ENCODE data around the gene SOX10.

Gene SOX10

GRCh38 chr22:37983860-37984791, at the start of gene SOX10:
Gene SOX10 (minus strand): TSS chr22:37984555. CDS start chr22:37983784, 771 bp downstream.
- CTCF ChIA-PET = interaction anchor here (1.1 to 1.3 kb wide), 2 partner anchors 9 to 27 kb away, joined by 3 to 7 read pairs; no protein-coding TSS in a partner anchor
- H3K36me3 ChIP-seq (ENCODE audit: control insufficient read depth in 2 of 2, insufficient read depth in 1 of 2, low read length in 2 of 2) = peaks cover 0 to 2% of the 10 kb centered on the region in 2 experiments; a peak in 1 of 3 replicates
- POLR2A ChIA-PET = no interaction called here
- TF ChIP-seq ZFHX2 (tag by site-specific recombination; conservative IDR thresholded peaks at IDR 0.05) = peak; percentile 87
- TF ChIP-seq GLIS1 (tag by site-specific recombination; IDR thresholded peaks at IDR 0.05) = no peak
- TF ChIP-seq EGR2 (tag by site-specific recombination; IDR thresholded peaks at IDR 0.05; ENCODE audit: low read depth) = peak; percentile 85
- TF ChIP-seq ZNF518A (tag by site-specific recombination; conservative IDR thresholded peaks at IDR 0.05; ENCODE audit: low read depth) = no peak
- no peak within 1 kb of the TSS for H3K4me3 ChIP-seq (ENCODE audit: low read depth, low read length)
- no peaks in the 10 kb centered on the region for H3K9me3 ChIP-seq (ENCODE audit: control insufficient read depth, insufficient read depth, low read depth, low read length)
- H3K4me1 ChIP-seq (ENCODE audit: control insufficient read depth, insufficient read depth, low read length) = no peaks in the 10 kb centered on the region
- H3K27ac ChIP-seq (ENCODE audit: extremely low read depth, low read depth, low read length) = no peak within 1 kb of the TSS

- Histone ChIP-seq H3K27ac (ENCODE audit: extremely low read depth, low read depth, low read length) (no peak overlapping the region; the same call in 1 of the 2 replicates), H3K4me1 (ENCODE audit: control insufficient read depth, insufficient read depth, low read length) (no peaks in the 10 kb centered on the region)
- TF ChIP-seq ZNF48 (tag by site-specific recombination; IDR thresholded peaks at IDR 0.05) (no peak), ZNF626 (tag by site-specific recombination; IDR thresholded peaks at IDR 0.05) (no peak), WT1 (tag by site-specific recombination; IDR thresholded peaks at IDR 0.05) (peak; percentile 78), REST (tag by site-specific recombination; IDR thresholded peaks at IDR 0.05) (no peak), BCL11B (tag by site-specific recombination; IDR thresholded peaks at IDR 0.05; ENCODE audit: low read depth) (0 out of 2 replicates have a peak, but pooled peaks have one; percentile 59), TCF7L2 (IDR thresholded peaks at IDR 0.05; ENCODE audit: borderline replicate concordance, low read depth, low read length) (no peak), TRIM28 (IDR thresholded peaks at IDR 0.05; ENCODE audit: borderline replicate concordance, low read length) (no peak), ZNF548 (tag by site-specific recombination; IDR thresholded peaks at IDR 0.05) (no peak), PRDM2 (tag by site-specific recombination; IDR thresholded peaks at IDR 0.05; ENCODE audit: borderline replicate concordance) (no peak)
Observed at GRCh38 chr22:38033522-38034277, 49.3 kb upstream of the SOX10 start.

More at GRCh38 chr22:38033522-38034277, 49.3 kb upstream of the SOX10 start:
- ChIA-PET POLR2A (interaction anchor here (0.6 to 1.4 kb wide), 9 partner anchors 9 to 226 kb away, joined by 3 to 6 read pairs (median 3); partner anchors contain the start of genes GCAT and PICK1), CTCF (interaction anchor here (0.6 to 4.0 kb wide), 4 partner anchors 18 to 226 kb away, joined by 3 to 19 read pairs (median 8); partner anchors contain the start of gene GCAT)
- H3K9me3 ChIP-seq (ENCODE audit: control insufficient read depth, insufficient read depth, low read depth, low read length) = no peaks in the 10 kb centered on the region
- H3K36me3 ChIP-seq (ENCODE audit: control insufficient read depth in 2 of 2, insufficient read depth in 1 of 2, low read length in 2 of 2) = no peaks in the 10 kb centered on the region
- no peak overlapping the region for H3K4me3 ChIP-seq (ENCODE audit: low read depth, low read length)
